ENCODE data around the gene DDAH2.

DDAH2 gene, protein sequence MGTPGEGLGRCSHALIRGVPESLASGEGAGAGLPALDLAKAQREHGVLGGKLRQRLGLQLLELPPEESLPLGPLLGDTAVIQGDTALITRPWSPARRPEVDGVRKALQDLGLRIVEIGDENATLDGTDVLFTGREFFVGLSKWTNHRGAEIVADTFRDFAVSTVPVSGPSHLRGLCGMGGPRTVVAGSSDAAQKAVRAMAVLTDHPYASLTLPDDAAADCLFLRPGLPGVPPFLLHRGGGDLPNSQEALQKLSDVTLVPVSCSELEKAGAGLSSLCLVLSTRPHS

DNA sequence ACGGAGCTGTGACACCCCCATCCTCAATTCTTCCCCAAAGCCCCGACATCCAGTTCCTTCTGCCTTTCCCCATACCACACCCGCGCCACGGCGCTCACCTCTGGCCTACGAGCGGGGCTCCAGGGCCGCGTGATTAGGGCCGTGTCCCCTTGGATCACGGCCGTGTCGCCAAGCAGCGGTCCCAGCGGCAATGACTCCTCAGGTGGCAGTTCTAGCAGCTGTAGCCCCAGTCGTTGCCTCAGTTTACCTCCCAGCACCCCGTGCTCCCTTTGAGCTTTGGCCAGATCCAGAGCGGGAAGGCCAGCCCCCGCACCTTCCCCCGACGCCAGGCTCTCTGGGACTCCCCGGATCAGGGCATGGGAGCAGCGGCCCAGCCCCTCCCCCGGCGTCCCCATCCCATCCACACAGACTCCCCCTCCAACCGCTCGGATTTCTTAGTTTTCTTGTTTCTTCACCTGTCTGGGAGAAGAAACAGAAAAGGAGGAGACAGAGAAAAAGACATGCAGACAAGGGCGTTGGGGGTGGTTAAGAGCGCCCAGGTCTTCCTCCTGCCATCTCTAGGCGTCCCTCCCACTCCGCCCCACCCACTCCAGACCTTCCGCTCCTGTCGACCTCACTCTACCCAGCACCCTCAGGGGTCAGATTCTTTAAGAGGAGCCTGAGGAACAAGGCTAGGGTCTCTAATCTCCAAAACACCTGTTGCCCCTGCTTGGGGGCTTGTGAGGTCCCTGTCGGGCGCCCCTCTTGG is at the start of gene DDAH2:
DDAH2 (minus strand) TSS at position 533 of the 748 bp plus-strand sequence; CDS start at position 395, 138 bp downstream.
- no peak for DNase-seq (ENCODE audit: low read depth)

DNA sequence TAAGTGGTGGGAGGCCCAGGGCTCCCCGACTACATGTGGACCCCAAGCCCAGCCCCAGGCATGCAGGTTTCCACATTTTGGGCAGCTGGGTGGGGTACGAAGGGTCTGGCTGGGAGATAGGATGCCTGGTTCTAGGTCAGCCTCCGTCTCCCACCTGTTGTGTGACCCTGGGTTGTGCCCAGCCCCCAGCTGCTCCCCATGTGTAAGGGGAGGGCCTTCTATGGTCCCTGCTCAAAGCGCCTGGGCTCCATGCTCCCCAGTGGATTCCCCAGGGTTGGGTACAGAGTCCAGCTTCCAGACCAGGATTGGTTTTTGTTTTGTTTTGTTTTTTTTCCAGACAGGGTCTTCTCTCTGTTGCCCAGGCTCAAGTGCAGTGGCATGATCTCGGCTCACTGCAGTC is 49.1 kb upstream of the DDAH2 start:
- no peak for DNase-seq (ENCODE audit: low read depth)

DNA sequence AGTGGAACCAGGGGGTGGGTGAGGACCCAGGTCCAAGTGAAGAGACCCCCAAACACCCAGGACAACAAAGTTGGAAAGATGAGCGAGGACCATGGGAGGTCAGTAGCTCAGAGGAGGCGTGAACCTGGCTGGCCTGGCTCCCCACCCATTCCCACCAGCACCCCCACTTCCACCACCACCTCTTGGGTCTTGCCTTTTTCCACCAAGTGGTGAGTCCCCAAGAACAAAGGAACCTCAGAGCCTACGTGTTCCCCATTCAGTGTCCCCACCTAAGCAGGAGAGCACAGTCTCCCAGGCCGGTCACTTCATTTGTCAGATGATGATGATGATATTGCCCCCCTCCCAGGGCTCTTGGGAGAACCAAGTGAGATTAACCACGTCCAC is 48.6 kb upstream of the DDAH2 start:
- DNase-seq (ENCODE audit: low read depth) = no peak

DNA sequence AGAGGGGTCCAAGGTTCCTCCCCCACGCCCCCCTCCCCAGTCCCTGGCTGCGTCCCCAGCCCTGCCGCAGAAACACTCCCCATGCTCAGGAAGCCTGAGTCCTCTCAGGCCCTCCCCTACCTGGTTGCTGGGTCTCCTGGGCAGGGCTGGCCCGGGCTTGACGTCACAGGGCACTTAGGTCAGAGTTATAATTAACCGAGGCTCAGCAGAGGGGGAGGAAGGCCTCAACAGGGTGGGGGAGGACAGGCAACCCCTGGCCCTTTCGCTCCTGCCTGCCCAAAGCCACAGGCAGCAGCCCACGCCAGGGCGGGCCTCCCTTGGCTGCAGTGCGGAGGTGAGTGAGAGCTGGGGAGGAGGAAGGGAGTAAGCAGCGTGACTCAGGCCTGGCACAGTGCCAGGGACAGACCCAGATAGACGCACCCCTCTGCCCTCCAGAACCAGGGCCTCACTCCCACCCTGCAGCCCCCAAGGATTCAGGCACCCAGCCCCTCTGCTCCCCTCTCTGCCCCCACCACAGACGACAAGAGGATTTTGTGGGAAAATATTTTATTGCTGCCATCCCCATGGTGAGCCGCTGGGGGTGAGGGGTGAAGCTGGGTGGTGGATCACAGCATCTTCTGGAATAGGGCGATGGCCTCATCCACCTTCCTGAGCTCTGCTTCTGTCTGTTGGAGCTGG is 48.0 kb upstream of the DDAH2 start, which contains the start of gene VWA7:
VWA7 (minus strand) TSS at position 340 of the 678 bp plus-strand sequence. CDS start 549 bp downstream, outside the sequence.
- DNase-seq (ENCODE audit: low read depth) = peak; percentile 86

DNA sequence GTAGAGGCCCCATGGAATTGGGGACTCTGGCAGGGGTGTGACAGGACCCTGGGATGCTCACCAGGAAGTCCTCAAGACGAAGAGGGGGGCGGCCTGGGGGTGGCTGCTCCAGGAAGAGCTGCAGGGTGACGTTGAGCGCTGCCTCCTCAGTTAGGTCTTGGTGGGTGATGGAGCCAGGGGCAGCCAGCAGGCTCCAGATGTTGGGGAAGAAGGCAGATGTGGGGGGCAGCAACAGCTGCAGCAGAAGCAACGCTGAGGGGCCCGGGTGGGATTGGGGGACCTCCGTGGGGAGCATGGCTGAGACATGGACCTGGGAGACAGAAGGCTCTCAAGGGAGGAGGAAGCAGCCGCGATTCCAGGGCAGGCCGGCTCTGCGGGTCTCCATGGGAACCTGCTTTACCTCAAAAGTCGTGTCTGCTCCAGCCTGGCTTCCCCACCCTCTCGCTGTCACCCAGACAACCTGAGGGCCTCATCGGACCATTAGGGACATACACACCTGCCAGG is 47.4 kb upstream of the DDAH2 start:
- DNase-seq (ENCODE audit: low read depth) = peak; percentile 28

DNA sequence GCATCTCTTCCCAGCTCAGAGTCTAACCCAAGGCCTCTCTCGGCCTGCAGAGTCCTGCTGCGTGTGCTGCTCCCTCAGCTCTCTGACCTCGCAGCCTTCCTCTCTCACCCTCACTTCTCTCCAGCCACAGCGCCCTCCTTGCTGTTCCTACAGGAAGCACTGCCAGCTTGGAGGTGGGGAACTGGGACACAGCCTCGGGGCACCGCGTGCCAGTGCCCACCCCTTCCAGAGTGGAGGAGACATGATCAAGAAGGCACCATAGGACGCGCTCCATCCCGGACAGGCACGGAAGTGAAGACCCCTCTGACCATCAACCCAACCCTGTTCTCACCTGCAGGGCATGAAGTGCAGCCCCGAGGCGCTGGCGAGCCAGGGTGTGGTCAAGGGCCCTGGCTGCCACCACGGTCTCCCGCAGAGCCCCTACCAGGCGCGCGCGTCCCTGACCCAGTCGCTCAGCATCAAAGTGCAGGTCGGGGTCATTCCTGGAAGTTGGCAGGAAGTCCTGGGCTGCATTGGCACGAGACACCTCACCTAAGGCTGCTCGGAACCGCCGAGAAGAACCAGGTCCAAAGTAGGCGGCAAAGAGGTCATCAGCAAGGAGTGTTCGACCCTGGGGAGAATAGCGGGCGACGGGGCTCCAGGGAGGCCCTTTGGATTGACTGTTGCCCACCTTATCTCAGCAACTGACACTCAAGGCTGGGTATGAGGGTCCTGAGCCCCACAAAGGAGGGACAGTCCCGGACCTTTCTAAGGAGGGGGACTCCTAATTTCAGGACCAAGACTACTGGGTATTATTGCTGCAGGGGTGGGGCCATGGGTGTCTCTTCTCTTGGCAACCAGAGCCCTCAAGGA is 46.8 kb upstream of the DDAH2 start:
- no peak for DNase-seq (ENCODE audit: low read depth)

DNA sequence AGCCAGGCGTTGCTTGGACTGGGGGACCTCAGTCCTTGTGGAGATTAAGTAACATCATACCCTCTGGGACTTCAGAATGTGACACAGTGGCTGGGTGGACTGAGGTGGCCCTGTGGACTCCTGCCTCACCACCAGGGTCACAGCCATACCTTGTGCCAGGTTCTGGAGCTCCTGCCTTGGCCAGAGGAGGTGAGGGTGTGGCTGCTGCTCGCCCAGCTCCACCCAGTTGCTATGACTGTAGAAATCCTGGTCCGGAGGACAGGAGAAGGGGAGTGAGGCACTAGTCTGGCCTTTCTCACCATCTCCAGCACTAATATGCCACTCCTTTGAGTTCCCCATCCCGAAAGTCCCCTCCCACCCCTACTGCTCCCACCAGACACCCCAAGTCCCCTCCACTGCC is 46.1 kb upstream of the DDAH2 start:
- no peak for DNase-seq (ENCODE audit: low read depth)

DNA sequence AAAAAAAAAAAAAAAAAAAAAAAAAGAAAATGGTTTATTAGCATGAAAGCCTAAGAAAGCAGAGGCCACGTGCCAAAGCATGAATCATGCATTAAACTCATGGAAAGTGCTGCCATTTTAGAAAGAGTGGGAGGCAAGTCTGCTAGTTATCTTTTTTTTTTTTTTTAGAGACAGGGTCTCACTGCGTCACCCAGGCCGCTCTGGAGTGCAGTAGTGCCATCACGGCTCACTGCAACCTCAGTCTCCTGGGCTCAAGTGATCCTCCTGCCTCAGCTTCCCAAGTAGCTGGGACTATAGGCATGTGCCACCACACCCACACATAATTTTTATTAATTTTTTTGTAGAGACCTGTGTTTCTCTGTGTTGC is 42.9 kb upstream of the DDAH2 start:
- DNase-seq (ENCODE audit: low read depth) = peak; percentile 50

DNA sequence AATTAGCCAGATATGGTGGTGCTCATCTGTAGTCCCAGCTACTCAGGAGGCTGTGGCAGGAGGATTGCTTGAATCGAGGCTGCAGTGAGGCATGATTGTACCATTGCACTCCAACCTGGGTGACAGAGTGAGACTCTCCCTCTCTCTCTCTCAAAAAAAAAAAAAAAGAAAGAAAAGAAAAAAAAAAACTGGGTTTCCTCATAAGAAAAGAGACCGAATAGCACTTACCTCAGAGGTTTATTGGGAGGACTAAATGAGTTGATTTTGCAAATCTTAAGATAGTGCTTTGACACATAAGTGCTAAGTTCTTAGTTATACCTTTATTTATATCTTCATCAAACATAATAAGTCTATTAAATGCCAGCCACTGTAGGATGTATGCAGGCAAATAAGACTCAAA is 41.8 kb upstream of the DDAH2 start:
- DNase-seq (ENCODE audit: low read depth) = no peak

DNA sequence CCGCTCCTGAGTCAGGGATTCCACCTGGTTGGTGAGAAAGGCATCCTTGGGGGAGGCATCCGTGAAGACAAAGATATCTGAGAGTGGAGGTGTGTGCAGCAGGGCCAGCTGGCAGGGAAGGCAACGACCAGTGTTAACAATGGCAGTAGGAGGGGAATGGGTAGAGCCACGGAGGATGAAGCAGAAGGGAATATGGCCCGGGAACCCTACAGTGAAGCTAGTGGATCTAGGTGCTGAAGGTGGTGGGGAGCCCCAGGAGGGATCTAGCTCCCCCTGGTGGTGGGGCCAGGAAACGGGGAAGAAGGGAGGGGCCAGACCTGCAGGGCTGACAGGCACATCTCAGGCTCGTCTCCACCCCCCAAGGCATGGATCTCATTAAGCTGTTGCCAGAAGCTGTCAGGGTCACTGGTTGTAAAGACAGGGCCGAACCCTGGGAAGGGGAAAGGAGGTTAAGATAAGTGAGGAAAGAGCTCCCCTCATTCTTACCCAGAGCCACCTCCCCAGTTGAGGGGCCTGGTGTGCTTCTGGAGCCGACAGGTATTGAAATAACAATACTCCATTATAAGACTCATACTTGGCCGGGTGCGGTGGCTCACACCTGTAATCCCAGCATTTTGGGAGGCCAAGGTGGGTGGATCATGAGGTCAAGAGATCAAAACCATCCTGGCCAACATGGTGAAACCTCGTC is 40.7 kb upstream of the DDAH2 start:
- peak; percentile 63 for DNase-seq (ENCODE audit: low read depth)

DNA sequence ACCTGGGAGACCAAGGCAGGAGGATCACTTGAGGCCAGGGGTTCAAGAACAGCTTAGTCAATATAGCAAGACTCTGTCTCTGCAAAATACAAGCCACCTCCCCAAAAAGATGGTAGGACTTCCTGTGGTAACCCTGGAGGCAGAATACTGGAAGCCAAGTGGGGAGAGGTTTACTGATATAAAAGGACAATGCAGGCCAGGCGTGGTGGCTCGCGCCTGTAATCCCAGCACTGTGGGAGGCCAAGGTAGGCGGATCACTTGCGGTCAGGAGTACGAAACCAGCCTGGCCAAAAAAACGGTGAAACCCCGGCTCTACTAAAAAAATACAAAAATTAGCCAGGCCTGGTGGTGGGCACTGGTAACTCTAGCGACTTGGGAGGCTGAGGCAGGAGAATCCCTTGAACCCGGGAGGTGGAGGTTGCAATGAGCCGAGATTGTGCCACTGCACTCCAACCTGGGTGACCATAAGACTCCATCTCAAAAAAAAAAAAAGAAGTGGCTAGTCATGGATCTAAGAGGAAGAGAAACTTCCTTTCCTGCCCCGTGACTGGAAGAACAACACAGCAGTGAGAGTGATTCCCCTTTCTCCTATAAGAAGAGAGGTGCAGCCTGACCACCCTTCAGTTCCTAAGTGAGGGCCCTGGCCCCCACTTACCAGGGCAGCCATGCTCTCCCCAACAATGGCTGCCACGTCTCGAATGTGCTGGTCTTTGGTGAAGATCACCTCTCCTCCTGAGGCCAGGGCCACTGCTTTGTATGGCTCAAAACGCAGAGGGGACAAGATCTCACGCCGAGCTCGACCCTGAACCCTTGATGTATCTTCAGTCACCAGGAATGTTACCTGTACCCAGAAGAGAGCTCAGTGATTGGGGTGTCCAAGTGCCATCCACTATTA is 39.5 kb upstream of the DDAH2 start:
- DNase-seq (ENCODE audit: low read depth) = no peak

DNA sequence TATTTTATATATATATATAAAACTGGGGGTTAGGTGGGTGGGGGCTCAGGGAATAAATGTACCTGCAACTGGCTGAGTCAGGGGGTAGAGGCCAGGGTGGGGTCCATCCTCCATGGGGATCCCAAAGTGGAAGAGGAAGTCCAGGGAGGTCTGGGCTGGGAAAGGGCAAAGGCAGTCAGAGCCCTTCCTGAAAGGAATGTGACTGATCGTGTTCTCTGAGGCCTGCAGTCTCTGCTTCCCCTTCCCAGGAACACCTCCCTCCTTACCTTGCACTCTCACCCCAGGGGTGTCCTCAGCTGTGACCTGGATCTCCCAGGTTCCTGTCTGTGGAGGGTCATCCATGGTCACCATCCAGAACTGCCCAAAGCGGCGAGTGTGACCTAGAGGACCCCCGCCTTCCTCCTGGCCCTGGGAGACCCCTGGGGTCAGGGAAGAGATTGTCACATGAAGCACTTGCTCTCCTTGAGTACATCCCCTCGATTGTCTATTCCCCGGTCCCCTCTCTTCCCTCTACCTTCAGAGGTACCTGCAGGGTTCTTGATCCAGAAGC is 38.1 kb upstream of the DDAH2 start:
- DNase-seq (ENCODE audit: low read depth) = no peak

DNA sequence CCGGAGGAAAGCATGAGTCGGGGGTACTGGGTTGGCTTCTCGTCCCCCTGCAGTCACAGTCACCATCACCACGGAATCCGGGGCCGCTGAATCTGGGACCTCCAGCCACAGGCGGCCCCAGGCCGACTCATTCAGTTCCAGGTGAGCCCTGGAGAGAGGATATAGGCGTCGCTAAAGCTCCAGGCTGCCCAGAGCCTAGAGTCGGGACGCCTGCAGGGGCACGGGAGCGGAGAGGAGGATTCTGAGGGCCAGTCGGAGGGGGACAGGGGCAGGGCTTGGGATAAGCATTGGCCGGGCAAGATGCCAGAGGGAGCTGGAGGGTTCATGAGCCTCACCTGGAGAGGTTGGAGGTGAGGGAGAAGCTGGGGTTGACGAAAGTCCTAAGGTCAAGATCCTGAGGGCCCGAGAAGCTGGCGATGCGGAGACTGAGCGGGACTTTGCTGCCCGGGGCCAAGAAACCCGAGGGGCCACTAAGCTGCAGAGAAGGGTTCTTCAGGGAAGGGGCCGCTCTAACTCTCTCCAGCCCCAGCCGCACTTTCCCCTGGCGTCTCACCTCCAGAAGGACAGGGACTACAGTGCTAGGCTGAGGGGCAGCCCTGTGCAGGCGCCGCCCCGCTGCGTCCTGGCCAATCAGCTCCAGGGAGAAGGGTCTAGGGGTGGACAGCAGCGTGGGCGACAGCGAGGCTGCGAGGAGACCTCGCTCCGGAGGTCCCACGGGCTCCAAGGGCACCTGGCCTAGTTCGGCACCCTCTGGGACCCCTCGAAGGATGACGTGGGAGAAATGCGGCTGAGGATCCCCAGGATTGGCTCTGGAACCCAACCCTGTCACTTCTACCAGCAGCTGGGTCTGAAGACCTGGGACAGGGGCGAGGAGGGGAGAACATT is 37.1 kb upstream of the DDAH2 start:
- no peak for DNase-seq (ENCODE audit: low read depth)

DNA sequence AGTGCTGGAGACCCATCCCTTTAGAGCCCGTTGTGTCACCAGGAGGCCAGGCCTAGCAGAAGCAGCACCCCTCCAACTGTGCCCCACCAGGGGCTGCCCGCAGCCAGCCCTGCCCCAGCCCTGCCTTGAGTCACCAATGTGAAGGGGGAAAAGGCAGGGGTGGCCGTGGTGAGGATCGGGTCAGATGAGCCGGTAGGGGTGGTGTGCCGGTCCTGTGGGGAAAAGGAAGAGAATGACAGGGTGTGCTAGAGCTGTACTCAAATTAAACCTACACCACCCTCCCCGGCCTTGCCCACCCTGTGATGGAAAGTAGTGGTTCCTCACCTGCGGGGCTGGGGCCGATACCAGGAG is 36.4 kb upstream of the DDAH2 start:
- DNase-seq (ENCODE audit: low read depth) = no peak

DNA sequence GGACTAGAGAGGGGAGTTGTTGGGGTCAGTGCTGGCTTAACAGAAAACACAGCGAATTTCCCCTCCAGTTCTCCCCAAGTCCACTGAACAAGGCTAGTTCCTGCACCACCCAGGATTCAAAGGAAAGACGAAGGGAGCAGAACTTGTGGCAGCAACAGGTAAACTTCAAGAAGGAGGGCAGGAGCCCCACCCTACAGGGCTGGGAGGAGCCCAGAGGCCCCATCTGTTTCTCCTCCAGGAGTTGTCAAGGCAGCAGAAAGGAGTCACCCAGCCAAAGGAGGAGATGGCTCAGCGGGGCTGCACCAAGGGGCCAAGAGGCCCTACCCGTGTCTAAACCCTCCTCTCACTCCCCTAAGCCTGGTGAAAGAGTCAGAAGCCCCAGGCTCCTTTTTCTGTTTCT is 35.1 kb upstream of the DDAH2 start:
- DNase-seq (ENCODE audit: low read depth) = no peak

DNA sequence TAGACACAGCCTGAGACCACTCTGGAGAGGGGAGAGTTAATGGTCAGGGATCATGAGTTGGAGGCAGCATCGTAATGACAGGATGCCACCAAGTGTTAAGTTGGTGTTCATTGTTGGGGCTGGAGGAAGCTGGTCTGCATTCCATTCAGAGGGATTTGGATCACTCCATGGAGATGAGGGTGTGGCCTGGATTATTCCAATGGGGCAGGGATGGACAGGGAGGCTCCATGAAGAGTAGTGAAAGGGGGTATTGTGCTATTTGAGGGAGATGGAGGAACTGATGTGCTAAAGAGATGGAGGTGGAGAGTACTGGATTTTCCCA is 34.5 kb upstream of the DDAH2 start:
- DNase-seq (ENCODE audit: low read depth) = peak; percentile 68

DNA sequence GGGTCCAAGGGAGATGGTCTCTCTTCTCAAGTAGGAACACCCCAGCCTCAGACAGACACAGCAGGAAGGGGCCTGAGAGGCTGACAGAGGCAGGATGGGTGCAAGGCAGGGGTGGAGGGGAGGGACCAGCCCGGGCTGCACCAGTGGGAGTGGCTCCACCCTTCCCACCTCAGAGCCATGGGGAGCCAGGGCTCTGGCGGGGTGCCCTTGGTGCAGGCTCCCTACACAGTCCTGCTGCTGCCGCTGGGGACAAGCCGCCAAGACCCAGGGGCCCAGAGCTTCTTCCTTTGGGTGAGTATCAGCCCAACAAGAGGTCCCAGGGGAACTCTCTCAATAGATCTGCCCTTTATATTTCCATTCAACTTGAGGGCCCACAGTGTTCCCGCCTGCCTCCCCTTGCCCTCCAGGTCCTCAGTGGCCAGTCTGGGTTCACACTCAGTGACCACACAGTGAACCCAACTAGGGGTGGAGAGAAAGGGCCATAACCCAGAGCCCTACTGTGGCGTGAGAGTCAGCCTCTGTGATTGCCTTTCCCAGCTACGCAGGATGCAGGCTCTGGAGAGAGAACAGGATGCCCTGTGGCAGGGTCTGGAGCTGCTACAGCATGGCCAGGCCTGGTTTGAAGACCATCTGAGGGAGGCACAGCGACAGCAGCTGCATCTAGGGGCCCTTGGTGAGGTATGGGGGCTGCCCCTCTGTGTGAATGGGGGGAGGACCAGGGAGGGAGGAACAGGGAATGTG is 33.9 kb upstream of the DDAH2 start:
- DNase-seq (ENCODE audit: low read depth) = no peak

DNA sequence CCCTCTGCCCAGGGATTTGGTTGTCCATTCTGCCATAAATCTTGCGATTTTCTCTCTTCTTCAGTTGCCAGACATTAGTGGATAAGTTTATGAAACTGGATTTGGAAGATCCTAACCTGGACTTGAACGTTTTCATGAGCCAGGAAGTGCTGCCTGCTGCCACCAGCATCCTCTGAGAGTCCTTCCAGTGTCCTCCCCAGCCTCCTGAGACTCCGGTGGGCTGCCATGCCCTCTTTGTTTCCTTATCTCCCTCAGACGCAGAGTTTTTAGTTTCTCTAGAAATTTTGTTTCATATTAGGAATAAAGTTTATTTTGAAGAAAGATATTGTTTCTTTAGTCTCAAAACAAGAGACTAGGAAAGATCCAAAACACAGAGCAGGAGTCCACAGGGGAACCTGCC is 33.3 kb upstream of the DDAH2 start, which contains the start of gene SAPCD1:
SAPCD1 (plus strand) TSS at position 301 of the 400 bp plus-strand sequence. CDS start 399 bp downstream, outside the sequence.
- DNase-seq (ENCODE audit: low read depth) = no peak
